Measurements from ENCODE around the gene OR51A2. TPM values are rescaled to one million over a fixed set of nuclear protein-coding genes. Genes with fewer than 3 reads are reported as not detected.

Gene OR51A2
- total RNA-seq: not detected in 2 replicates

GRCh38 chr11:4955613-4956012, at the start of gene OR51A2:
TSS of gene OR51A2 (minus strand) at chr11:4955713. CDS start at chr11:4955713, 0 bp downstream.

GRCh38 chr11:4994551-4994950, 39.0 kb upstream of the OR51A2 start, which contains the start of gene OR51L1:
TSS of gene OR51L1 (plus strand) at chr11:4994851. CDS start at chr11:4998983, 4,132 bp downstream.

GRCh38 chr11:4947505-4947904, 8.0 kb downstream of the OR51A2 start, which contains the start of gene OR51A4:
TSS of gene OR51A4 (minus strand) at chr11:4947605. CDS start at chr11:4947100, 505 bp downstream.

GRCh38 chr11:4924239-4924638, 31.3 kb downstream of the OR51A2 start, which contains the start of gene OR51G1:
TSS of gene OR51G1 (minus strand) at chr11:4924339. CDS start at chr11:4924339, 0 bp downstream.

GRCh38 chr11:4919250-4919649, 36.3 kb downstream of the OR51A2 start, which contains the start of gene OR51G2:
TSS of gene OR51G2 (minus strand) at chr11:4919350. CDS start at chr11:4915663, 3,687 bp downstream.

Other genes starting within 250 kb of the OR51A2 start
- not detected in 2 replicates for gene OR51F1, start 185.8 kb downstream of the OR51A2 start, total RNA-seq
- not detected in 2 replicates for gene OR52R1, start 151.3 kb downstream of the OR51A2 start, total RNA-seq
- gene OR51F2, start 134.4 kb downstream of the OR51A2 start, total RNA-seq: not detected in 2 replicates
- gene OR51S1, start 106.5 kb downstream of the OR51A2 start, total RNA-seq: not detected in 2 replicates
- not detected in 2 replicates for gene OR51T1, start 73.8 kb downstream of the OR51A2 start, total RNA-seq
- not detected in 2 replicates for gene OR51A7, start 51.9 kb downstream of the OR51A2 start, total RNA-seq
- gene OR51G2, start 36.4 kb downstream of the OR51A2 start, total RNA-seq: not detected in 2 replicates
- not detected in 2 replicates for gene OR51G1, start 31.4 kb downstream of the OR51A2 start, total RNA-seq
- gene OR51A4, start 8.1 kb downstream of the OR51A2 start, total RNA-seq: not detected in 2 replicates
- not detected in 2 replicates for gene OR51L1, start 39.1 kb upstream of the OR51A2 start, total RNA-seq
- not detected in 2 replicates for gene OR52J3, start 90.8 kb upstream of the OR51A2 start, total RNA-seq
- not detected in 2 replicates for gene OR52E2, start 103.9 kb upstream of the OR51A2 start, total RNA-seq
- gene OR52E1, start 113.9 kb upstream of the OR51A2 start, total RNA-seq: not detected in 2 replicates
- gene OR52A5, start 182.6 kb upstream of the OR51A2 start, total RNA-seq: not detected in 2 replicates
- not detected in 2 replicates for gene OR52A1, start 199.0 kb upstream of the OR51A2 start, total RNA-seq
- not detected in 2 replicates for gene OR51V1, start 245.0 kb upstream of the OR51A2 start, total RNA-seq

All from bladder microvascular endothelial cell (primary cell).